ENCODE results near the gene OR2M3. TPM values are rescaled to one million over a fixed set of nuclear protein-coding genes. Genes with fewer than 3 reads are reported as not detected.

Gene OR2M3
- total RNA-seq, 1 donor: not detected

- no peak for TF ChIP-seq CTCF (IDR thresholded peaks at IDR 0.05; ENCODE audit: extremely low read depth, low read depth, low read length)
Observed at GRCh38 chr1:248164031-248164430, 33.0 kb upstream of the OR2M3 start.

GRCh38 chr1:248165186-248165585 lies 31.9 kb upstream of the OR2M3 start:
- no peak for DNase-seq (ENCODE audit: insufficient read length, low spot score, missing footprints)
- no peak for TF ChIP-seq CTCF (IDR thresholded peaks at IDR 0.05; ENCODE audit: extremely low read depth, low read depth, low read length)

More at GRCh38 chr1:248164031-248164430, 33.0 kb upstream of the OR2M3 start:
- no peaks in the 10 kb centered on the region for H3K36me3 ChIP-seq (ENCODE audit: insufficient read depth, low read length)
- H3K27me3 ChIP-seq (ENCODE audit: insufficient read depth, low read length): no peaks in the 10 kb centered on the region
- no peaks in the 10 kb centered on the region for H3K4me1 ChIP-seq (ENCODE audit: insufficient read depth, low read length)
- H3K27ac ChIP-seq (ENCODE audit: low read depth, low read length): no peak overlapping the region
- H3K79me2 ChIP-seq (ENCODE audit: insufficient read depth, low read length): no peaks in the 10 kb centered on the region
- H3K4me3 ChIP-seq (ENCODE audit: insufficient read depth, low read length): no peak overlapping the region
- H2AFZ ChIP-seq (ENCODE audit: low read length): no peak overlapping the region
- no peaks in the 10 kb centered on the region for H3K9me3 ChIP-seq (ENCODE audit: low read depth, low read length)
- no peak overlapping the region for H3K4me2 ChIP-seq (ENCODE audit: insufficient read depth, low read length)
- H4K20me1 ChIP-seq (ENCODE audit: insufficient read depth, low read length): no peaks in the 10 kb centered on the region
- no peak for DNase-seq (ENCODE audit: insufficient read length, low spot score, missing footprints)

GRCh38 chr1:248174521-248174920 lies 22.5 kb upstream of the OR2M3 start, which contains the start of gene OR2M2:
OR2M2 (plus strand) TSS chr1:248174821; CDS start chr1:248179986, 5,165 bp downstream.
- H3K4me3 ChIP-seq (ENCODE audit: insufficient read depth, low read length): no peak within 1 kb of the TSS
- no peak for DNase-seq (ENCODE audit: insufficient read length, low spot score, missing footprints)
- H3K4me1 ChIP-seq (ENCODE audit: insufficient read depth, low read length): no peaks in the 10 kb centered on the region
- H4K20me1 ChIP-seq (ENCODE audit: insufficient read depth, low read length): no peaks in the 10 kb centered on the region
- H3K27ac ChIP-seq (ENCODE audit: low read depth, low read length): no peak within 1 kb of the TSS
- no peak for TF ChIP-seq CTCF (IDR thresholded peaks at IDR 0.05; ENCODE audit: extremely low read depth, low read depth, low read length)
- H3K79me2 ChIP-seq (ENCODE audit: insufficient read depth, low read length): no peaks in the 10 kb centered on the region
- no peaks in the 10 kb centered on the region for H3K27me3 ChIP-seq (ENCODE audit: insufficient read depth, low read length)
- no peak within 1 kb of the TSS for H2AFZ ChIP-seq (ENCODE audit: low read length)
- no peak within 1 kb of the TSS for H3K4me2 ChIP-seq (ENCODE audit: insufficient read depth, low read length)
- H3K36me3 ChIP-seq (ENCODE audit: insufficient read depth, low read length): no peaks in the 10 kb centered on the region
- H3K9me3 ChIP-seq (ENCODE audit: low read depth, low read length): no peaks in the 10 kb centered on the region

More at GRCh38 chr1:248165186-248165585, 31.9 kb upstream of the OR2M3 start:
- H2AFZ ChIP-seq (ENCODE audit: low read length): no peak overlapping the region
- no peak overlapping the region for H3K4me2 ChIP-seq (ENCODE audit: insufficient read depth, low read length)
- H3K27me3 ChIP-seq (ENCODE audit: insufficient read depth, low read length): no peaks in the 10 kb centered on the region
- H3K79me2 ChIP-seq (ENCODE audit: insufficient read depth, low read length): no peaks in the 10 kb centered on the region
- H3K9me3 ChIP-seq (ENCODE audit: low read depth, low read length): no peaks in the 10 kb centered on the region
- no peaks in the 10 kb centered on the region for H4K20me1 ChIP-seq (ENCODE audit: insufficient read depth, low read length)
- H3K4me3 ChIP-seq (ENCODE audit: insufficient read depth, low read length): no peak overlapping the region
- no peaks in the 10 kb centered on the region for H3K4me1 ChIP-seq (ENCODE audit: insufficient read depth, low read length)
- no peaks in the 10 kb centered on the region for H3K36me3 ChIP-seq (ENCODE audit: insufficient read depth, low read length)
- H3K27ac ChIP-seq (ENCODE audit: low read depth, low read length): no peak overlapping the region

GRCh38 chr1:248183996-248184395 lies 13.1 kb upstream of the OR2M3 start:
- no peak for DNase-seq (ENCODE audit: insufficient read length, low spot score, missing footprints)
- Histone ChIP-seq H3K36me3 (ENCODE audit: insufficient read depth, low read length) (no peaks in the 10 kb centered on the region), H4K20me1 (ENCODE audit: insufficient read depth, low read length) (no peaks in the 10 kb centered on the region), H3K27me3 (ENCODE audit: insufficient read depth, low read length) (no peaks in the 10 kb centered on the region), H3K79me2 (ENCODE audit: insufficient read depth, low read length) (no peaks in the 10 kb centered on the region), H3K27ac (ENCODE audit: low read depth, low read length) (no peak overlapping the region), H3K4me2 (ENCODE audit: insufficient read depth, low read length) (no peak overlapping the region), H3K4me1 (ENCODE audit: insufficient read depth, low read length) (no peaks in the 10 kb centered on the region), H3K4me3 (ENCODE audit: insufficient read depth, low read length) (no peak overlapping the region), H2AFZ (ENCODE audit: low read length) (no peak overlapping the region), H3K9me3 (ENCODE audit: low read depth, low read length) (no peaks in the 10 kb centered on the region)
- TF ChIP-seq CTCF (IDR thresholded peaks at IDR 0.05; ENCODE audit: extremely low read depth, low read depth, low read length): no peak

Data from osteoblast (primary cell).